Measurements from ENCODE around the gene LYRM4.

Gene LYRM4

DNA sequence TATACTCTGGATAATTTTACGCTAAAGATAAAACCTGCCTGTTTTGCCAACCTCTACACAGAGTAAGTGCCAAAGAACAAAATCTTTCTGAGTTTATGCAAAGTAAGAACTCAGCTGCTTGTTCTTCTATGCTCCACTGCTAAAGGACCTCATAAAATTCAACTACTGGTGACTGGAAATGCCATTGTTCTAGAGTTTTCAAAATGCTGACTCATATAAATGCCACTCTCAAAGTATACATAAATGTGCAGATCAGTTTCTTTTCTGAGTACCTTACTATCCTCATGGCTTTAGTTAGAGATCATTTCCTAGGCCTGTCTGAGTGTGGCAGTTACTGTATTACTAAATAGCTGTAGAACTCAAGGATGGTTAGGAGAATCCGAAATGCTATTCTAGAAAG lies 45.6 kb downstream of the LYRM4 start:
- Histone ChIP-seq H3K9me3 (ENCODE audit: insufficient read depth, low read depth, low read length) (no peaks in the 10 kb centered on the region), H3K23ac (ENCODE audit: low read length) (no peak overlapping the region), H4K91ac (ENCODE audit: low read depth, low read length) (no peak overlapping the region), H3K79me1 (ENCODE audit: low read length) (no peaks in the 10 kb centered on the region), H3K4me3 (ENCODE audit: low read depth, low read length) (no peak overlapping the region), H3K27me3 (ENCODE audit: insufficient read depth, low read length) (no peaks in the 10 kb centered on the region), H3K36me3 (ENCODE audit: control insufficient read depth in 1 of 2, insufficient read depth in 2 of 2, low read length in 2 of 2) (peaks cover 2 to 3% of the 10 kb centered on the region in 2 experiments), H2AK5ac (ENCODE audit: low read length) (no peak overlapping the region), H4K8ac (ENCODE audit: low read depth, low read length) (no peak overlapping the region), H3K4ac (ENCODE audit: low read depth, low read length) (no peak overlapping the region), H3K18ac (ENCODE audit: low read length) (no peak overlapping the region), H3K9ac (ENCODE audit: low read length) (no peak overlapping the region), H3K27ac (ENCODE audit: low read depth, low read length) (no peak overlapping the region), H3K14ac (ENCODE audit: low read length) (no peak overlapping the region), H3K4me1 (ENCODE audit: control insufficient read depth in 1 of 2, insufficient read depth in 2 of 2, low read length in 2 of 2) (peaks cover 5 to 6% of the 10 kb centered on the region in 2 experiments), H3K4me2 (ENCODE audit: low read length) (no peak overlapping the region), H4K12ac (ENCODE audit: low read depth, low read length) (no peak overlapping the region), H2BK12ac (ENCODE audit: low read length) (no peak overlapping the region), H2AFZ (ENCODE audit: insufficient read depth, low read length, poor library complexity) (no peak overlapping the region), H3K79me2 (ENCODE audit: control insufficient read depth, insufficient read depth, low read length, poor library complexity) (no peaks in the 10 kb centered on the region), H2BK120ac (ENCODE audit: insufficient read depth, low read length, poor library complexity) (no peak overlapping the region), H2BK5ac (ENCODE audit: low read depth, low read length, poor library complexity) (no peak overlapping the region)
- WGBS (ENCODE audit: extremely low coverage, insufficient coverage, insufficient read length) = no CpG with 5 or more reads among the region's 2 CpGs
- no peak for DNase-seq

- no peak overlapping the region for H4K91ac ChIP-seq (ENCODE audit: low read depth, low read length)
- no peak overlapping the region for H2BK120ac ChIP-seq (ENCODE audit: insufficient read depth, low read length, poor library complexity)
- H3K18ac ChIP-seq (ENCODE audit: low read length) = no peak overlapping the region
- H3K27me3 ChIP-seq (ENCODE audit: insufficient read depth, low read length) = no peaks in the 10 kb centered on the region
- no peak overlapping the region for H2BK12ac ChIP-seq (ENCODE audit: low read length)
- H3K4me3 ChIP-seq (ENCODE audit: low read depth, low read length) = no peak overlapping the region
- H2AK5ac ChIP-seq (ENCODE audit: low read length) = no peak overlapping the region
- H3K4me1 ChIP-seq (ENCODE audit: control insufficient read depth in 1 of 2, insufficient read depth in 2 of 2, low read length in 2 of 2) = peaks cover 5 to 6% of the 10 kb centered on the region in 2 experiments
- WGBS (ENCODE audit: extremely low coverage, insufficient coverage, insufficient read length) = no CpG with 5 or more reads among the region's 10 CpGs
- H4K12ac ChIP-seq (ENCODE audit: low read depth, low read length) = no peak overlapping the region
- no peak overlapping the region for H2BK5ac ChIP-seq (ENCODE audit: low read depth, low read length, poor library complexity)
- no peak overlapping the region for H3K4ac ChIP-seq (ENCODE audit: low read depth, low read length)
- H3K79me2 ChIP-seq (ENCODE audit: control insufficient read depth, insufficient read depth, low read length, poor library complexity) = no peaks in the 10 kb centered on the region
- H3K14ac ChIP-seq (ENCODE audit: low read length) = no peak overlapping the region
- H3K9me3 ChIP-seq (ENCODE audit: insufficient read depth, low read depth, low read length) = no peaks in the 10 kb centered on the region
- no peak overlapping the region for H3K27ac ChIP-seq (ENCODE audit: low read depth, low read length)
- no peak overlapping the region for H4K8ac ChIP-seq (ENCODE audit: low read depth, low read length)
- H3K36me3 ChIP-seq (ENCODE audit: control insufficient read depth in 1 of 2, insufficient read depth in 2 of 2, low read length in 2 of 2) = peaks cover 2 to 3% of the 10 kb centered on the region in 2 experiments
- no peak overlapping the region for H3K9ac ChIP-seq (ENCODE audit: low read length)
- no peaks in the 10 kb centered on the region for H3K79me1 ChIP-seq (ENCODE audit: low read length)
- H3K23ac ChIP-seq (ENCODE audit: low read length) = no peak overlapping the region
- H2AFZ ChIP-seq (ENCODE audit: insufficient read depth, low read length, poor library complexity) = no peak overlapping the region
- DNase-seq = peak; percentile 65 to 80
- H3K4me2 ChIP-seq (ENCODE audit: low read length) = no peak overlapping the region
Measured at GRCh38 chr6:5214570-5215052, 46.1 kb downstream of the LYRM4 start.

GRCh38 chr6:5213836-5214235 lies 46.9 kb downstream of the LYRM4 start:
- WGBS (ENCODE audit: extremely low coverage, insufficient coverage, insufficient read length) = no CpG with 5 or more reads among the region's 8 CpGs
- Histone ChIP-seq H4K12ac (ENCODE audit: low read depth, low read length) (no peak overlapping the region), H4K91ac (ENCODE audit: low read depth, low read length) (no peak overlapping the region), H2BK12ac (ENCODE audit: low read length) (no peak overlapping the region), H3K4me2 (ENCODE audit: low read length) (no peak overlapping the region), H3K23ac (ENCODE audit: low read length) (no peak overlapping the region), H3K27ac (ENCODE audit: low read depth, low read length) (no peak overlapping the region), H2BK5ac (ENCODE audit: low read depth, low read length, poor library complexity) (no peak overlapping the region), H3K79me2 (ENCODE audit: control insufficient read depth, insufficient read depth, low read length, poor library complexity) (no peaks in the 10 kb centered on the region), H4K8ac (ENCODE audit: low read depth, low read length) (no peak overlapping the region), H3K4me3 (ENCODE audit: low read depth, low read length) (no peak overlapping the region), H3K4ac (ENCODE audit: low read depth, low read length) (no peak overlapping the region), H3K27me3 (ENCODE audit: insufficient read depth, low read length) (no peaks in the 10 kb centered on the region), H2AK5ac (ENCODE audit: low read length) (no peak overlapping the region), H3K9me3 (ENCODE audit: insufficient read depth, low read depth, low read length) (no peaks in the 10 kb centered on the region), H3K9ac (ENCODE audit: low read length) (no peak overlapping the region), H3K18ac (ENCODE audit: low read length) (no peak overlapping the region), H3K36me3 (ENCODE audit: control insufficient read depth in 1 of 2, insufficient read depth in 2 of 2, low read length in 2 of 2) (peaks cover 2 to 3% of the 10 kb centered on the region in 2 experiments), H2BK120ac (ENCODE audit: insufficient read depth, low read length, poor library complexity) (no peak overlapping the region), H3K4me1 (ENCODE audit: control insufficient read depth in 1 of 2, insufficient read depth in 2 of 2, low read length in 2 of 2) (peaks cover 5 to 6% of the 10 kb centered on the region in 2 experiments), H3K79me1 (ENCODE audit: low read length) (no peaks in the 10 kb centered on the region), H3K14ac (ENCODE audit: low read length) (no peak overlapping the region), H2AFZ (ENCODE audit: insufficient read depth, low read length, poor library complexity) (no peak overlapping the region)
- peak; percentile 44 to 69 for DNase-seq

GRCh38 chr6:5211492-5211891 lies 49.3 kb downstream of the LYRM4 start:
- Histone ChIP-seq H3K18ac (ENCODE audit: low read length) (no peak overlapping the region), H3K4me2 (ENCODE audit: low read length) (no peak overlapping the region), H4K8ac (ENCODE audit: low read depth, low read length) (no peak overlapping the region), H3K9ac (ENCODE audit: low read length) (no peak overlapping the region), H3K27me3 (ENCODE audit: insufficient read depth, low read length) (no peaks in the 10 kb centered on the region), H3K79me1 (ENCODE audit: low read length) (no peaks in the 10 kb centered on the region), H3K27ac (ENCODE audit: low read depth, low read length) (no peak overlapping the region), H3K9me3 (ENCODE audit: insufficient read depth, low read depth, low read length) (no peaks in the 10 kb centered on the region), H4K12ac (ENCODE audit: low read depth, low read length) (no peak overlapping the region), H2AFZ (ENCODE audit: insufficient read depth, low read length, poor library complexity) (no peak overlapping the region), H3K23ac (ENCODE audit: low read length) (no peak overlapping the region), H2BK12ac (ENCODE audit: low read length) (no peak overlapping the region), H3K4me3 (ENCODE audit: low read depth, low read length) (no peak overlapping the region), H3K4me1 (ENCODE audit: control insufficient read depth in 1 of 2, insufficient read depth in 2 of 2, low read length in 2 of 2) (peaks cover 5 to 6% of the 10 kb centered on the region in 2 experiments), H3K36me3 (ENCODE audit: control insufficient read depth in 1 of 2, insufficient read depth in 2 of 2, low read length in 2 of 2) (peaks cover 2 to 3% of the 10 kb centered on the region in 2 experiments), H4K91ac (ENCODE audit: low read depth, low read length) (no peak overlapping the region), H2BK5ac (ENCODE audit: low read depth, low read length, poor library complexity) (no peak overlapping the region), H3K14ac (ENCODE audit: low read length) (no peak overlapping the region), H2BK120ac (ENCODE audit: insufficient read depth, low read length, poor library complexity) (no peak overlapping the region), H3K79me2 (ENCODE audit: control insufficient read depth, insufficient read depth, low read length, poor library complexity) (no peaks in the 10 kb centered on the region), H2AK5ac (ENCODE audit: low read length) (no peak overlapping the region), H3K4ac (ENCODE audit: low read depth, low read length) (no peak overlapping the region)
- WGBS (ENCODE audit: extremely low coverage, insufficient coverage, insufficient read length) = no CpG with 5 or more reads among the region's 1 CpG
- DNase-seq = no peak

Data from trophoblast cell (in vitro differentiated cells and primary cell).